ENCODE measurements around the gene IGSF1. TPM values are rescaled to one million over a fixed set of nuclear protein-coding genes. Genes with fewer than 3 reads are reported as not detected.

Gene IGSF1
- polyA plus RNA-seq (2012; ENCODE audit: missing spikeins): not detected

DNA sequence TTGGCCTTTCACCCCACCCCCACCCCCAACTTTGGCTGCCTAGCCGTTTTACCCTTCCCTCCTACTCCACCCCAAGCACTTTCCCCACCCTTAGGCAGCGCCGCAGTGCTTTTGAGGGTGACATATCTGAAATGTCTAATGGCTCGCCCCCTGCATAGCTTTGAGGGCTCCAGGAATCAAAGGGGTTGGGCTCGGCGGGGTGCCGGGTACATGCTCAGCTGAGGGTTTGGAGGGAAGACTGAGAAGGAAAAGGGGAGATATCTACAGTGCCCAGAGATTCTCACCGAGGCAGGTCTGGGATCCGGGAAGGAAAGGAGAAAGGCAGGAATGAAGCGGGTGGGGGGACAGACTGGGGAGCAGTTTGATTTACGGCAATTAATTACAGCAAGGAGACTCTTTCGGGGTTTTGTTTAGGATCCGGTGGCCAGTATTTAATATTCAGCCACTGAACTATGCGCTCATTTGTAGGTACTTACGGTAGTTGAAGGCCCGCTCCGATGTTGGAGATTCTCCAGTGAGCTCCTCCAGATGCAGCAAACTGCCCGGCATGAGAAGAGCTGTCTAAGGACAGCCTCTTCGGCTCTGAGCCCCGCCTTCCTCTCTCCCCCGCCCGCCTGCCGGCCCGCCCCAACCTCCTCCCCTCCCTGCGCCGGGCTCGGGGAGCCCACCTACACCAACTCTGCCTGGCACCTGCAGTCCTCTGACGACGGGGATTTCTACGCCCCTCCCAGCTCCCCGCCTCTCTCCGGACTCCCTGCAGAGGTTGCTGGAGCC is at the start of gene IGSF1:
Gene IGSF1 (minus strand): TSS at position 569 of the 774 bp plus-strand sequence. CDS start 2,632 bp downstream, outside the sequence.
- FAIRE-seq (no peak), DNase-seq (ENCODE audit: insufficient read length) (no peak)
- no peak for TF ChIP-seq POLR2AphosphoS5 (IDR thresholded peaks at IDR 0.05; ENCODE audit: low read depth, low read length)
- no peak for TF ChIP-seq POLR2A (IDR thresholded peaks at IDR 0.05; ENCODE audit: low read depth, low read length)
- TF ChIP-seq TAF1 (IDR thresholded peaks at IDR 0.05; ENCODE audit: borderline replicate concordance, low read depth, low read length): no peak

DNA sequence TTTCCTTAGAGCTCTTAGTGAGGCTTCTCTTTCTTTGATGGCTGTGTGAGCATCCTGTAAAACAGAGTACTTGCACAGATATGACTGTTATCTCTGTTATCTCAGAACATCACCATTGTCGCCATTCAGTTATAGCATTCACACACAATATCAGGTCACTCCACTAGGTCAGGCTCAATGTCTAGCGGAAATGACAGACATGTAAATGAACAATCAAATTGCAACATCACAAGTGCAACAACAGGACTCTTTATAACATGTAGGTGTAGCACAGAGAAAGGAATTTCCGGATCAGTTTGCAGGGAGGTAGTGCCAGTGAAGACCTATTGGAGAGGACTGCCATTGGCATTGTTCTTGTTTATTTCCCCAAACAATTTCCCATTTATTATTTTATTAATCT is 43.2 kb upstream of the IGSF1 start:
- FAIRE-seq (no peak), DNase-seq (ENCODE audit: insufficient read length) (no peak)
- TF ChIP-seq TAF1 (IDR thresholded peaks at IDR 0.05; ENCODE audit: borderline replicate concordance, low read depth, low read length) (no peak), POLR2A (IDR thresholded peaks at IDR 0.05; ENCODE audit: low read depth, low read length) (no peak), POLR2AphosphoS5 (IDR thresholded peaks at IDR 0.05; ENCODE audit: low read depth, low read length) (no peak)

GRCh38 chrX:131331152-131331551 is 42.0 kb upstream of the IGSF1 start:
- DNase-seq (ENCODE audit: insufficient read length) (no peak), FAIRE-seq (no peak)
- TF ChIP-seq POLR2A (IDR thresholded peaks at IDR 0.05; ENCODE audit: low read depth, low read length) (no peak), TAF1 (IDR thresholded peaks at IDR 0.05; ENCODE audit: borderline replicate concordance, low read depth, low read length) (no peak), POLR2AphosphoS5 (IDR thresholded peaks at IDR 0.05; ENCODE audit: low read depth, low read length) (no peak)

DNA sequence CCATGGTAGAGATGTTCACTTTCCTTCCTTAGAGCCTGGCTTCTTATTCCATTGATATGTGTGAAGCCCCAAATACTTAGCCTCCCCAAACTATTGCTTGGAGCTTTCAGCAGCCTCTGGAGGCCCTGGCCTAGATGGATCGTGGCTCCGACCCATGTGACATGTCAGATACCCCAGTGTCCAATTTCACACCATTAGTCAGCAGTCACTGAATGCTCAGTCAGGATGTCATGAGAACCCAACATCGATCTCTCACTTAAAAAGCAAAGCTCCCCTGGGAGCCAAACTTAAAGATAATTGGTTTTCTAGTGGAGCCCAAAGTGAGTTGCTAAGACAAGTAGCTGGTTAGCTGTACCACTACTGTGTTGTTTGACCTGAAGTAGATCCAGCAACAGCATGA is 41.6 kb upstream of the IGSF1 start:
- DNase-seq (ENCODE audit: insufficient read length) (no peak), FAIRE-seq (no peak)

GRCh38 chrX:131322651-131323050 is 33.5 kb upstream of the IGSF1 start:
- no peak for FAIRE-seq
- no peak for DNase-seq (ENCODE audit: insufficient read length)
- TF ChIP-seq POLR2A (IDR thresholded peaks at IDR 0.05; ENCODE audit: low read depth, low read length) (no peak), TAF1 (IDR thresholded peaks at IDR 0.05; ENCODE audit: borderline replicate concordance, low read depth, low read length) (no peak), POLR2AphosphoS5 (IDR thresholded peaks at IDR 0.05; ENCODE audit: low read depth, low read length) (no peak)

More for the DNA sequence above, 41.6 kb upstream of the IGSF1 start:
- TF ChIP-seq TAF1 (IDR thresholded peaks at IDR 0.05; ENCODE audit: borderline replicate concordance, low read depth, low read length): no peak
- no peak for TF ChIP-seq POLR2AphosphoS5 (IDR thresholded peaks at IDR 0.05; ENCODE audit: low read depth, low read length)
- TF ChIP-seq POLR2A (IDR thresholded peaks at IDR 0.05; ENCODE audit: low read depth, low read length): no peak

- DNase-seq (ENCODE audit: insufficient read length): no peak
- FAIRE-seq: no peak
- TF ChIP-seq POLR2A (IDR thresholded peaks at IDR 0.05; ENCODE audit: low read depth, low read length) (no peak), POLR2AphosphoS5 (IDR thresholded peaks at IDR 0.05; ENCODE audit: low read depth, low read length) (no peak), TAF1 (IDR thresholded peaks at IDR 0.05; ENCODE audit: borderline replicate concordance, low read depth, low read length) (no peak)
Observed at GRCh38 chrX:131317326-131317725, 28.2 kb upstream of the IGSF1 start.

DNA sequence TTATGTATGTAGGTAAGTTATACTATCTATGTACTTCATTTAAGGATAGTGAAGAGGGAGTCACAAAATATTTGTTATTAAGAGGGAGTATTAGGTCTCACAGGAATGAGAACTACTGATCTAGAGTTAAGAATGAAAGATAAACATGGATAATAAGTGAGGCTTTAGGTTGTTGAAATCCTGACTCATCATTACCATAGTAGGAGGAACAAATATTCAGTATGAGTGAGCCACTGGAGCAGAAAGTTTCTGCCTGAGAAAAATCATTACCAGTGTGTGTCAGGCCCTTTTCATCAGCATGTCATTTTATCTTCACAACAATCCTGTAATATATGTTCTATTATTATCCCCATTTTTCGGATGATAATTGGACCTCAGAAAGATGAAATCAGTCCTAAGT is 27.2 kb upstream of the IGSF1 start:
- no peak for DNase-seq (ENCODE audit: insufficient read length)
- TF ChIP-seq POLR2A (IDR thresholded peaks at IDR 0.05; ENCODE audit: low read depth, low read length) (no peak), POLR2AphosphoS5 (IDR thresholded peaks at IDR 0.05; ENCODE audit: low read depth, low read length) (no peak), TAF1 (IDR thresholded peaks at IDR 0.05; ENCODE audit: borderline replicate concordance, low read depth, low read length) (no peak)
- FAIRE-seq: no peak

DNA sequence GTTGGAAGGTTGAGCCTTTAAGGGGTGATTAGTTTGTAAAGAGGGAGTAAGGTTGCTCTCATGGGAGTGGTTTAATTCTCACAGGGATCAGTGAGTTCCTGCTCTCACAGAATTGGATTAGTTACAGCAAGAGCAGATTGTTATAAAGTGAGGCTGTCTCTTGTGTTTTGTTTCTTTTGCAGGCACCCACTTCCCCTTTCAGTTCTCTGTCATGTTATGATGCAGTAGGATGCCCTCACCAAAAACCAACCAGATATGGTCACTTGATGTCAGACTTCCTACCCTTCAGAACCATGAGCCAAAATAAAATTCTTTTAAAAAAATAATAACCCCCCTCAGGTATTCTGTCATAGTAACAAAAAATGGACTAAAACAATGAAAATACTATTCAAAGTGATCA is 19.9 kb upstream of the IGSF1 start:
- FAIRE-seq (no peak), DNase-seq (ENCODE audit: insufficient read length) (no peak)
- no peak for TF ChIP-seq POLR2A (IDR thresholded peaks at IDR 0.05; ENCODE audit: low read depth, low read length)
- TF ChIP-seq POLR2AphosphoS5 (IDR thresholded peaks at IDR 0.05; ENCODE audit: low read depth, low read length): no peak
- no peak for TF ChIP-seq TAF1 (IDR thresholded peaks at IDR 0.05; ENCODE audit: borderline replicate concordance, low read depth, low read length)

GRCh38 chrX:131306601-131307000 is 17.5 kb upstream of the IGSF1 start:
- DNase-seq (ENCODE audit: insufficient read length): no peak
- TF ChIP-seq TAF1 (IDR thresholded peaks at IDR 0.05; ENCODE audit: borderline replicate concordance, low read depth, low read length): no peak
- no peak for TF ChIP-seq POLR2AphosphoS5 (IDR thresholded peaks at IDR 0.05; ENCODE audit: low read depth, low read length)
- TF ChIP-seq POLR2A (IDR thresholded peaks at IDR 0.05; ENCODE audit: low read depth, low read length): no peak
- no peak for FAIRE-seq

DNA sequence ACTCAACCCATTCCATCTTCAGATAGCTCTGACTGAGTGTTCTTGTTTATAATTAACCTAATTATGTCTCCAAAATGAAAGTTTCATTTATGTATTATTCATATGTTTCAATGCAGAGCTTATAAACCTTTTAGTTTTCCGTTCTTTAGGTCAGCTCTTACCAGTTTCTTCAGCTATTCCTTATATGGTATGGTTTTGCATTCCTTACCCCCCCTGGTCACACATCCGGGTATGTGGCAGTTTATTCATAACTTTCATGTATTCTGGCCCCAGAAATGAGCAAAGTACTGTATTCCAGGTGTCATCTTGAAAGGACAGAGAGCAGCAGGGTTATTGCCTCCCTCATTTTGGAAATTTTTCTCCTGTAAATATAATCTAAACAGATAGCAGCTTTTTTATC is 16.8 kb upstream of the IGSF1 start:
- TF ChIP-seq POLR2AphosphoS5 (IDR thresholded peaks at IDR 0.05; ENCODE audit: low read depth, low read length): no peak
- no peak for TF ChIP-seq POLR2A (IDR thresholded peaks at IDR 0.05; ENCODE audit: low read depth, low read length)
- no peak for TF ChIP-seq TAF1 (IDR thresholded peaks at IDR 0.05; ENCODE audit: borderline replicate concordance, low read depth, low read length)
- DNase-seq (ENCODE audit: insufficient read length) (no peak), FAIRE-seq (no peak)

GRCh38 chrX:131302701-131303100 is 13.6 kb upstream of the IGSF1 start:
- FAIRE-seq (no peak), DNase-seq (ENCODE audit: insufficient read length) (no peak)
- TF ChIP-seq TAF1 (IDR thresholded peaks at IDR 0.05; ENCODE audit: borderline replicate concordance, low read depth, low read length) (no peak), POLR2A (IDR thresholded peaks at IDR 0.05; ENCODE audit: low read depth, low read length) (no peak), POLR2AphosphoS5 (IDR thresholded peaks at IDR 0.05; ENCODE audit: low read depth, low read length) (no peak)

GRCh38 chrX:131301155-131301554 is 12.0 kb upstream of the IGSF1 start:
- DNase-seq (ENCODE audit: insufficient read length) (no peak), FAIRE-seq (no peak)
- TF ChIP-seq POLR2A (IDR thresholded peaks at IDR 0.05; ENCODE audit: low read depth, low read length) (no peak), TAF1 (IDR thresholded peaks at IDR 0.05; ENCODE audit: borderline replicate concordance, low read depth, low read length) (no peak), POLR2AphosphoS5 (IDR thresholded peaks at IDR 0.05; ENCODE audit: low read depth, low read length) (no peak)
